ENCODE data around the gene RGS3. TPM values are rescaled to one million over a fixed set of nuclear protein-coding genes. Genes with fewer than 3 reads are reported as not detected.

Gene RGS3
- total RNA-seq (2014; rRNA removed; shearing (Covaris generic)) (11.7 and 22.8 TPM in 2 replicates), total RNA-seq (2022) (22.5 and 32.9 TPM in 2 replicates), Bru-seq, nascent RNA (percentile 49 among the genes with signal in this experiment), BruChase-seq, experiment 1, labeled RNA remaining after a 6-hour chase (percentile 45 among the genes with signal in this experiment), BruChase-seq, experiment 2, labeled RNA remaining after a 2-hour chase (percentile 46 among the genes with signal in this experiment)
- long read RNA-seq, full-length matches to known transcripts, result 6 of 27 reads
- long read RNA-seq, partial matches to known transcripts, result 2 of 27 reads
- long read RNA-seq, other reads (novel, unspliced or antisense), result 19 of 27 reads

DNA sequence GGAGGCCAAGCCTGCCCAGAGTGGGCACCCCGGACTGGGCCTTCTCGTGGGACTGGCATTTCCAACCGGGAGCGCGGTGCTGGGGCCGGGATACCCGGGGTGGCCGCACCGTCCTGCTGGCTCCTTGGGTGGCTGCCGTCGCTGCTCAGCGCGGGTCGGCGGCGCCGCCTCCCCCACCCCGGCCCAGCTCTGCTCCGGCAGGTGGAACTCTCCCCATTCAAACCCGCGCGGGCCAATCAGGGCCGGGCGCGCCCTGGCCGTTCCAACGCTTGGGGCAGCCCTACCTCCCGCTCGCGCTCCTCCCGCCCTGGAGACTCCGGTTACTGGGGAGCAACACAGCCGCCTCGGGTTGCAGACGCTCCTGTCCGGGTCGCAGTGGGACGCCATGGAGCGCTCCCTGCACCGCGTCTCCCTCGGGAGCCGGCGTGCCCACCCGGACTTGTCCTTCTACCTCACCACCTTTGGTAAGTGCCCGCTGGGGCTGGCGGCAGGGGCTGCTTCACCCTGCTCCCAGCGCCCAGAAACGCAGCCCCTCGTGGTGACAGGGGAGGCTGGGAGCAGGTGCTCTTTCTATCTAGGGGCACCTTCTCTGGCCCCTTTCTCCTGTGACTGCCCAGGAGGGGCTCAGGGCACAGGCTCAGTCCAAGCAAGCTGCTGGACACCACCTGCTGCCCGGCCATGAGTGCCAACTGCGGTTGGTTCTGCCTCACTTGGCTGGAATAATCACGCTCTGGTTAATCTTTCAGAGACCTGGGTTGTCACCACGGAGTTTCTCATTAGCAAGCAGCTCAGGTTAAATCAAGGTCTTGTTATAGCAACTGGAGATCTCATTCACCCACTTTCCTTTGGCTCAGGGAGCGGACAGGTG is at the start of gene RGS3:
RGS3 (plus strand) TSS at position 310 of the 868 bp plus-strand sequence; CDS start at position 386, 76 bp downstream.
- CTCF ChIA-PET (ENCODE audit: unreplicated experiment), result no interaction called here
- no peak within 1 kb of the TSS for H2AFZ ChIP-seq (ENCODE audit: low read length)

DNA sequence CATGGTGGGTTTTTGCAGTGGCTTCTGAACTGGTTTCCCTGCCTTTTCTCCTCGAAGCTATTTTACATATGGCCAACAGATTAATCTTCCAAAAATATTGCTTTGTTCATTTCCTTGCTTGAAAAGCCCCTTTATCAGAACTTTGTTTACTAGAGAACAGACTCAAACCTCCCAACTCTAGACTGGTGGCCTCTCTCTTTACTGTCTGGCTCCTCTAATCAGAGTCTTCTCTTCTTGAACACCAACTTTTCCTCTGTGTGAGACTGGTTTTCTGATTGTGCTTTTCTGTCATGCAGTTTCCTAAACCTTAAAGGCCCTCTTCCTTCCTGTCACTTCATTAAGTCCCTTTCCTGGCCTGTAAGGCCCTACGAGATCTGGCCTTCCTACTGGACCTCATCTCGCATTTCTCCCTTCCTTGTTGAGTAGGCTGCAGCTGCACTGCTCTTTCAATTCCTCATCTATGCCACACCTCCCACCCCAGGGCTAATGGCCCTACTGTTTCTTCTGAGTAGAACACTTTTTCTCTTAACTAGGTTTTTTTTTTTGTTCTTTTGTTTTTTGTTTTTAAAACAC is 47.3 kb upstream of the RGS3 start:
- peak overlapping the region; percentile 45 for H3K4me3 ChIP-seq (ENCODE audit: low read depth, low read length, poor library complexity, severe bottlenecking)
- H3K9me2 ChIP-seq (ENCODE audit: insufficient read depth, low read length), result no peaks in the 10 kb centered on the region
- H3K36me3 ChIP-seq (ENCODE audit: insufficient read depth, low read length), result no peaks in the 10 kb centered on the region
- H3K4me1 ChIP-seq (ENCODE audit: insufficient read depth, low read length, poor library complexity, severe bottlenecking), result peaks cover 47% of the 10 kb centered on the region
- peak overlapping the region; percentile 88 for H2AFZ ChIP-seq (ENCODE audit: low read length)
- no peaks in the 10 kb centered on the region for H3K9me3 ChIP-seq (ENCODE audit: low read length)
- intact Hi-C loops (cut with micrococcal nuclease; ENCODE audit: unreplicated experiment), result loop anchor here (10.0 kb wide), 1 partner anchor 959 kb away; no protein-coding TSS in a partner anchor
- DNase-seq (ENCODE audit: low spot score), result peak; percentile 91
- peak overlapping the region; percentile 68 for H3K4me2 ChIP-seq (ENCODE audit: low read length)
- H4K20me1 ChIP-seq (ENCODE audit: insufficient read depth, low read length), result no peaks in the 10 kb centered on the region
- H3K79me2 ChIP-seq (ENCODE audit: insufficient read depth, low read depth, low read length), result no peaks in the 10 kb centered on the region
- TSS peak; percentile 89 for BruUV-seq (replicated peaks)
- TF ChIP-seq, protein P1, sequence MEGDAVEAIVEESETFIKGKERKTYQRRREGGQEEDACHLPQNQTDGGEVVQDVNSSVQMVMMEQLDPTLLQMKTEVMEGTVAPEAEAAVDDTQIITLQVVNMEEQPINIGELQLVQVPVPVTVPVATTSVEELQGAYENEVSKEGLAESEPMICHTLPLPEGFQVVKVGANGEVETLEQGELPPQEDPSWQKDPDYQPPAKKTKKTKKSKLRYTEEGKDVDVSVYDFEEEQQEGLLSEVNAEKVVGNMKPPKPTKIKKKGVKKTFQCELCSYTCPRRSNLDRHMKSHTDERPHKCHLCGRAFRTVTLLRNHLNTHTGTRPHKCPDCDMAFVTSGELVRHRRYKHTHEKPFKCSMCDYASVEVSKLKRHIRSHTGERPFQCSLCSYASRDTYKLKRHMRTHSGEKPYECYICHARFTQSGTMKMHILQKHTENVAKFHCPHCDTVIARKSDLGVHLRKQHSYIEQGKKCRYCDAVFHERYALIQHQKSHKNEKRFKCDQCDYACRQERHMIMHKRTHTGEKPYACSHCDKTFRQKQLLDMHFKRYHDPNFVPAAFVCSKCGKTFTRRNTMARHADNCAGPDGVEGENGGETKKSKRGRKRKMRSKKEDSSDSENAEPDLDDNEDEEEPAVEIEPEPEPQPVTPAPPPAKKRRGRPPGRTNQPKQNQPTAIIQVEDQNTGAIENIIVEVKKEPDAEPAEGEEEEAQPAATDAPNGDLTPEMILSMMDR (conservative IDR thresholded peaks at IDR 0.05; ENCODE audit: low read length), result no peak
- no peak for TF ChIP-seq EZH2phosphoT487 (IDR thresholded peaks at IDR 0.05; ENCODE audit: borderline replicate concordance, low read depth, low read length)
- ChIA-PET CTCF (ENCODE audit: unreplicated experiment) (interaction anchor here (0.9 kb wide), 1 partner anchor 11 kb away, joined by 3 read pairs; no protein-coding TSS in a partner anchor), POLR2A (interaction anchor here (0.7 to 2.0 kb wide), 5 partner anchors 11 to 203 kb away, joined by 3 to 6 read pairs (median 4); no protein-coding TSS in a partner anchor)
- peak overlapping the region; percentile 90 for H3K27ac ChIP-seq (ENCODE audit: low read depth, low read length, poor library complexity, severe bottlenecking)

More for the DNA sequence above, at the start of gene RGS3:
- no peak for DNase-seq (ENCODE audit: low spot score)
- Histone ChIP-seq H3K4me1 (ENCODE audit: insufficient read depth, low read length, poor library complexity, severe bottlenecking) (no peaks in the 10 kb centered on the region), H3K79me2 (ENCODE audit: insufficient read depth, low read depth, low read length) (no peaks in the 10 kb centered on the region), H3K36me3 (ENCODE audit: insufficient read depth, low read length) (no peaks in the 10 kb centered on the region), H3K9me3 (ENCODE audit: low read length) (peaks cover 10% of the 10 kb centered on the region; the same call in 1 of the 2 replicates), H3K4me3 (ENCODE audit: low read depth, low read length, poor library complexity, severe bottlenecking) (no peak within 1 kb of the TSS), H3K27ac (ENCODE audit: low read depth, low read length, poor library complexity, severe bottlenecking) (no peak within 1 kb of the TSS), H3K4me2 (ENCODE audit: low read length) (no peak within 1 kb of the TSS), H4K20me1 (ENCODE audit: insufficient read depth, low read length) (no peaks in the 10 kb centered on the region), H3K9me2 (ENCODE audit: insufficient read depth, low read length) (no peaks in the 10 kb centered on the region)
- no TSS peak for BruUV-seq (replicated peaks)
- intact Hi-C loops (cut with micrococcal nuclease; ENCODE audit: unreplicated experiment), result no loop called here
- POLR2A ChIA-PET, result interaction anchor here (0.6 kb wide), 1 partner anchor 209 kb away, joined by 3 read pairs; no protein-coding TSS in a partner anchor
- TF ChIP-seq, protein P1 (conservative IDR thresholded peaks at IDR 0.05; ENCODE audit: low read length), result no peak
- no peak for TF ChIP-seq EZH2phosphoT487 (IDR thresholded peaks at IDR 0.05; ENCODE audit: borderline replicate concordance, low read depth, low read length)
